Measurements from ENCODE around the gene CCSER1.

Gene CCSER1

DNA sequence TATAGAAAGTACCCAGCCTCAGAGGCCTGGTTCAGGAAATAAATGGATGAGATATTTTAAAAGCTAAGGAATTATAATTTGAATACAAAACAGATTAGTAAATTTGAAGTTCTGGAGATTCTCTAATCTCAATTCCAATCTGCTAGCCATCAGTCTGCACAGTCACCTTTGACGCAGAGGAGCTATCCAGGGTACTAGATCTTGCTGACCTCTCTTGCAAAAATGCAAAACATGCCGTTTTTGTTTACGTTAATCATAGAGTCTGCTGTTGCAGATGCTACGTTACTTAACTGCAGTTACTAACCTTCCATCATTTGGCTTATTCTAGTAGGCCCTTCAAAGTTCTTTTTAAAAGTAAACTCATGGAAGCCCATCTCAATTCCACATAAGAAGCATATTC, 10.4 kb downstream of the CCSER1 start:
- Histone ChIP-seq H4K12ac (ENCODE audit: low read depth, low read length) (no peak overlapping the region), H3K4ac (ENCODE audit: low read depth, low read length) (no peak overlapping the region), H3K4me3 (ENCODE audit: low read depth, low read length) (no peak overlapping the region), H3K14ac (ENCODE audit: low read length) (no peak overlapping the region), H4K8ac (ENCODE audit: low read depth, low read length) (no peak overlapping the region), H2BK120ac (ENCODE audit: insufficient read depth, low read length, poor library complexity) (no peak overlapping the region), H3K79me2 (ENCODE audit: control insufficient read depth, insufficient read depth, low read length, poor library complexity) (no peaks in the 10 kb centered on the region), H3K79me1 (ENCODE audit: low read length) (no peaks in the 10 kb centered on the region), H3K4me2 (ENCODE audit: low read length) (no peak overlapping the region), H3K18ac (ENCODE audit: low read length) (no peak overlapping the region), H3K36me3 (ENCODE audit: control insufficient read depth in 1 of 2, insufficient read depth in 2 of 2, low read length in 2 of 2) (no peaks in the 10 kb centered on the region), H2BK12ac (ENCODE audit: low read length) (no peak overlapping the region), H2AFZ (ENCODE audit: insufficient read depth, low read length, poor library complexity) (no peak overlapping the region), H3K9ac (ENCODE audit: low read length) (no peak overlapping the region), H3K9me3 (ENCODE audit: insufficient read depth, low read depth, low read length) (no peaks in the 10 kb centered on the region), H3K23ac (ENCODE audit: low read length) (no peak overlapping the region), H2AK5ac (ENCODE audit: low read length) (no peak overlapping the region), H4K91ac (ENCODE audit: low read depth, low read length) (no peak overlapping the region), H3K27ac (ENCODE audit: low read depth, low read length) (no peak overlapping the region), H2BK5ac (ENCODE audit: low read depth, low read length, poor library complexity) (no peak overlapping the region), H3K4me1 (ENCODE audit: control insufficient read depth in 1 of 2, insufficient read depth in 2 of 2, low read length in 2 of 2) (peaks cover 0 to 2% of the 10 kb centered on the region in 2 experiments), H3K27me3 (ENCODE audit: insufficient read depth, low read length) (no peaks in the 10 kb centered on the region)
- no CpG with 5 or more reads among the region's 4 CpGs for WGBS (ENCODE audit: extremely low coverage, insufficient coverage, insufficient read length)
- DNase-seq: peak; percentile 81 to 96

DNA sequence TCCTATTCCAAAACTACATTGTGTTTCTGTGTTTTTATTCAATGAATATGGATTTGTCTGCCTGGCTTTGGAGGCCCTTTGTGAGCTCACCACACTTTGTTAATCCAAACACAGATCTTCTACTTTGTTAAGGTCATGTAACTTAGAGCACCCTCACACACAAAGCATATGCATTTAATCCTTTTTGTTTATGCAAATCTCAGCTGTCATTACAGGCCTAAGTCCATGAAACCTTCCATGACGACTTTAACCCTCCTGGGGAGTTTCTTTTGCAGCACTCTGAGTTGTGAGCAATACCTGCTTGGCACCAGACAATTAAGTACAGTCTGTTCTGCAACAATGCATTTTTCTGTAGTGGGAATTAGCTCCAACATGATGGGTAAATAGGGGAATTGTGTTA, 14.9 kb downstream of the CCSER1 start:
- Histone ChIP-seq H3K9me3 (ENCODE audit: insufficient read depth, low read depth, low read length) (no peaks in the 10 kb centered on the region), H2AFZ (ENCODE audit: insufficient read depth, low read length, poor library complexity) (no peak overlapping the region), H4K12ac (ENCODE audit: low read depth, low read length) (no peak overlapping the region), H3K9ac (ENCODE audit: low read length) (no peak overlapping the region), H3K27me3 (ENCODE audit: insufficient read depth, low read length) (no peaks in the 10 kb centered on the region), H3K4me1 (ENCODE audit: control insufficient read depth in 1 of 2, insufficient read depth in 2 of 2, low read length in 2 of 2) (peaks cover 0 to 2% of the 10 kb centered on the region in 2 experiments), H3K27ac (ENCODE audit: low read depth, low read length) (no peak overlapping the region), H4K8ac (ENCODE audit: low read depth, low read length) (no peak overlapping the region), H3K18ac (ENCODE audit: low read length) (no peak overlapping the region), H2BK120ac (ENCODE audit: insufficient read depth, low read length, poor library complexity) (no peak overlapping the region), H4K91ac (ENCODE audit: low read depth, low read length) (no peak overlapping the region), H2BK12ac (ENCODE audit: low read length) (no peak overlapping the region), H3K36me3 (ENCODE audit: control insufficient read depth in 1 of 2, insufficient read depth in 2 of 2, low read length in 2 of 2) (no peaks in the 10 kb centered on the region), H3K14ac (ENCODE audit: low read length) (no peak overlapping the region), H3K4ac (ENCODE audit: low read depth, low read length) (no peak overlapping the region), H3K4me3 (ENCODE audit: low read depth, low read length) (no peak overlapping the region), H2BK5ac (ENCODE audit: low read depth, low read length, poor library complexity) (no peak overlapping the region), H3K23ac (ENCODE audit: low read length) (no peak overlapping the region), H3K79me2 (ENCODE audit: control insufficient read depth, insufficient read depth, low read length, poor library complexity) (no peaks in the 10 kb centered on the region), H3K4me2 (ENCODE audit: low read length) (no peak overlapping the region), H2AK5ac (ENCODE audit: low read length) (no peak overlapping the region), H3K79me1 (ENCODE audit: low read length) (no peaks in the 10 kb centered on the region)
- DNase-seq: no peak
- WGBS (ENCODE audit: extremely low coverage, insufficient coverage, insufficient read length): no CpG with 5 or more reads among the region's 1 CpG

DNA sequence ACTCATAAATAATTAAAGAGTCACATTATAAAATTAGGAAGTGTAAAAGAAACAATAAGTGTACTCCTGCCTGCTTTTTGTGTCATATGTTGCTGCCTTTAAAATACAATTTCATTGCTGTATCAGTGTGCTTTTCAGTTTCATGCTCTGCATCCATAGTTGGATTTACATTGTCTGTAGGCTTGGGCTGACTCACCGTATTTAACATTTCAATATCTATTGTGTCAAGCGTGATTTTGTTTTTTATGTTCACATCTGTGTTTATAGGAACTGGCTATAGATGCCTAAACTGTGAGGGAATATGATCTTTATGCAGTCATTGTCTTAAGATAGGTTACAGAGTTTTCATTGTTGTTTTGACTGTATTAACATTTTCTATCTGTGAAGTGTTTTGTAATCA, 18.1 kb downstream of the CCSER1 start:
- Histone ChIP-seq H3K9me3 (ENCODE audit: insufficient read depth, low read depth, low read length) (no peaks in the 10 kb centered on the region), H4K12ac (ENCODE audit: low read depth, low read length) (no peak overlapping the region), H3K36me3 (ENCODE audit: control insufficient read depth in 1 of 2, insufficient read depth in 2 of 2, low read length in 2 of 2) (no peaks in the 10 kb centered on the region), H2BK12ac (ENCODE audit: low read length) (no peak overlapping the region), H3K27me3 (ENCODE audit: insufficient read depth, low read length) (no peaks in the 10 kb centered on the region), H3K9ac (ENCODE audit: low read length) (no peak overlapping the region), H3K79me1 (ENCODE audit: low read length) (no peaks in the 10 kb centered on the region), H2AFZ (ENCODE audit: insufficient read depth, low read length, poor library complexity) (no peak overlapping the region), H3K4me2 (ENCODE audit: low read length) (no peak overlapping the region), H3K23ac (ENCODE audit: low read length) (no peak overlapping the region), H3K4ac (ENCODE audit: low read depth, low read length) (no peak overlapping the region), H2AK5ac (ENCODE audit: low read length) (no peak overlapping the region), H4K8ac (ENCODE audit: low read depth, low read length) (no peak overlapping the region), H2BK5ac (ENCODE audit: low read depth, low read length, poor library complexity) (no peak overlapping the region), H3K27ac (ENCODE audit: low read depth, low read length) (no peak overlapping the region), H3K4me3 (ENCODE audit: low read depth, low read length) (no peak overlapping the region), H4K91ac (ENCODE audit: low read depth, low read length) (no peak overlapping the region), H3K79me2 (ENCODE audit: control insufficient read depth, insufficient read depth, low read length, poor library complexity) (no peaks in the 10 kb centered on the region), H3K4me1 (ENCODE audit: control insufficient read depth in 1 of 2, insufficient read depth in 2 of 2, low read length in 2 of 2) (no peaks in the 10 kb centered on the region), H3K14ac (ENCODE audit: low read length) (no peak overlapping the region), H3K18ac (ENCODE audit: low read length) (no peak overlapping the region), H2BK120ac (ENCODE audit: insufficient read depth, low read length, poor library complexity) (no peak overlapping the region)
- WGBS (ENCODE audit: extremely low coverage, insufficient coverage, insufficient read length): no CpG with 5 or more reads among the region's 2 CpGs
- no peak for DNase-seq

DNA sequence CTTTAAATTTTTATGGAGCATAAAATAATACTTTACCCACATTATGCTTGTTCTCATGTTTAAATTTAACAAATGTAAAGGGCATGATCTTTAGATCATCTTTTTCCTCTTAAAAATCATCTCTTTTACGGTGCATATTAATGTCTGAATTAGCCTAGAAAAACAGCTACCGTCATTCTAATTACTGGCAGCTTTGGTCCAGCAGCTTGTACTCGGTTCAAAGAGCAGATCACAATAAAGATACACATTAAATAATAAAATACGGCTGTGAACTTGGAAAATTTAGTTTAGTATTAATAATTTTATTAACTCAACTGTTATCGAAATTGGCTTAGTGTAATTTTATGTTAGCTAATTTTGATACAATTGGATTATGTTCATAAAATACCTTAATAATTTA, 19.1 kb downstream of the CCSER1 start:
- H4K91ac ChIP-seq (ENCODE audit: low read depth, low read length): no peak overlapping the region
- no peak overlapping the region for H2AK5ac ChIP-seq (ENCODE audit: low read length)
- no peak overlapping the region for H3K4ac ChIP-seq (ENCODE audit: low read depth, low read length)
- H2AFZ ChIP-seq (ENCODE audit: insufficient read depth, low read length, poor library complexity): no peak overlapping the region
- DNase-seq: no peak
- no peak overlapping the region for H3K4me3 ChIP-seq (ENCODE audit: low read depth, low read length)
- no peak overlapping the region for H3K23ac ChIP-seq (ENCODE audit: low read length)
- H2BK5ac ChIP-seq (ENCODE audit: low read depth, low read length, poor library complexity): no peak overlapping the region
- H3K9me3 ChIP-seq (ENCODE audit: insufficient read depth, low read depth, low read length): no peaks in the 10 kb centered on the region
- no peaks in the 10 kb centered on the region for H3K27me3 ChIP-seq (ENCODE audit: insufficient read depth, low read length)
- no peak overlapping the region for H4K12ac ChIP-seq (ENCODE audit: low read depth, low read length)
- no peak overlapping the region for H4K8ac ChIP-seq (ENCODE audit: low read depth, low read length)
- no CpG with 5 or more reads among the region's 5 CpGs for WGBS (ENCODE audit: extremely low coverage, insufficient coverage, insufficient read length)
- no peak overlapping the region for H3K27ac ChIP-seq (ENCODE audit: low read depth, low read length)
- H2BK12ac ChIP-seq (ENCODE audit: low read length): no peak overlapping the region
- no peak overlapping the region for H3K18ac ChIP-seq (ENCODE audit: low read length)
- no peak overlapping the region for H3K14ac ChIP-seq (ENCODE audit: low read length)
- H3K4me1 ChIP-seq (ENCODE audit: control insufficient read depth in 1 of 2, insufficient read depth in 2 of 2, low read length in 2 of 2): no peaks in the 10 kb centered on the region
- no peaks in the 10 kb centered on the region for H3K79me2 ChIP-seq (ENCODE audit: control insufficient read depth, insufficient read depth, low read length, poor library complexity)
- no peaks in the 10 kb centered on the region for H3K36me3 ChIP-seq (ENCODE audit: control insufficient read depth in 1 of 2, insufficient read depth in 2 of 2, low read length in 2 of 2)
- H2BK120ac ChIP-seq (ENCODE audit: insufficient read depth, low read length, poor library complexity): no peak overlapping the region
- H3K79me1 ChIP-seq (ENCODE audit: low read length): no peaks in the 10 kb centered on the region
- H3K4me2 ChIP-seq (ENCODE audit: low read length): no peak overlapping the region
- no peak overlapping the region for H3K9ac ChIP-seq (ENCODE audit: low read length)

Measured in trophoblast cell (in vitro differentiated cells and primary cell).